Measurements from ENCODE around the gene CRAMP1.

CRAMP1 gene

GRCh38 chr16:1657841-1658240 is 45.7 kb downstream of the CRAMP1 start:
- DNase-seq (ENCODE audit: low read depth in 2 of 2) = no peak

GRCh38 chr16:1659031-1659430 is 46.9 kb downstream of the CRAMP1 start:
- no peak for DNase-seq (ENCODE audit: low read depth in 2 of 2)

GRCh38 chr16:1661826-1662225 is 49.7 kb downstream of the CRAMP1 start:
- no peak for DNase-seq (ENCODE audit: low read depth in 2 of 2)

- no peak for DNase-seq (ENCODE audit: low read depth in 2 of 2)
These were observed 50.4 kb downstream of the CRAMP1 start for GRCh38 chr16:1662543-1662942.

- DNase-seq (ENCODE audit: low read depth in 2 of 2) = no peak
These were observed 53.7 kb downstream of the CRAMP1 start for GRCh38 chr16:1665829-1666228.

GRCh38 chr16:1666316-1666715 is 54.2 kb downstream of the CRAMP1 start:
- no peak for DNase-seq (ENCODE audit: low read depth in 2 of 2)

GRCh38 chr16:1667271-1667670 is 55.1 kb downstream of the CRAMP1 start:
- no peak for DNase-seq (ENCODE audit: low read depth in 2 of 2)

GRCh38 chr16:1667916-1668315 is 55.8 kb downstream of the CRAMP1 start:
- DNase-seq (ENCODE audit: low read depth in 2 of 2) = no peak

- DNase-seq (ENCODE audit: low read depth in 2 of 2) = no peak
These were observed 56.6 kb downstream of the CRAMP1 start for GRCh38 chr16:1668612-1669319.

- no peak for DNase-seq (ENCODE audit: low read depth in 2 of 2)
These were observed 57.5 kb downstream of the CRAMP1 start for GRCh38 chr16:1669698-1670097.

- no peak for DNase-seq (ENCODE audit: low read depth in 2 of 2)
These were observed 58.2 kb downstream of the CRAMP1 start for GRCh38 chr16:1670371-1670770.

- no peak for DNase-seq (ENCODE audit: low read depth in 2 of 2)
These were observed 58.7 kb downstream of the CRAMP1 start for GRCh38 chr16:1670866-1671265.

- no peak for DNase-seq (ENCODE audit: low read depth in 2 of 2)
These were observed 61.4 kb downstream of the CRAMP1 start for GRCh38 chr16:1673424-1674151.

GRCh38 chr16:1674306-1674705 is 62.1 kb downstream of the CRAMP1 start:
- DNase-seq (ENCODE audit: low read depth in 2 of 2) = no peak

GRCh38 chr16:1674751-1675664 is 62.8 kb downstream of the CRAMP1 start:
- no peak for DNase-seq (ENCODE audit: low read depth in 2 of 2)

- DNase-seq (ENCODE audit: low read depth in 2 of 2) = no peak
These were observed 64.5 kb downstream of the CRAMP1 start for GRCh38 chr16:1676661-1677060.

GRCh38 chr16:1677339-1677738 is 65.2 kb downstream of the CRAMP1 start:
- no peak for DNase-seq (ENCODE audit: low read depth in 2 of 2)

GRCh38 chr16:1677942-1678499 is 65.9 kb downstream of the CRAMP1 start, which contains the start of gene JPT2:
JPT2 (plus strand) TSS chr16:1678279; CDS start chr16:1678313, 34 bp downstream.
- DNase-seq (ENCODE audit: low read depth in 2 of 2) = peak; percentile 87 to 91

GRCh38 chr16:1678500-1679098 is 66.4 kb downstream of the CRAMP1 start:
- peak; percentile 6 to 29 for DNase-seq (ENCODE audit: low read depth in 2 of 2)

- DNase-seq (ENCODE audit: low read depth in 2 of 2) = no peak
These were observed 68.2 kb downstream of the CRAMP1 start for GRCh38 chr16:1680361-1680760.

GRCh38 chr16:1681032-1681431 is 68.9 kb downstream of the CRAMP1 start:
- DNase-seq (ENCODE audit: low read depth in 2 of 2) = no peak
